ENCODE results near the gene FAM111A.

The FAM111A gene

GRCh38 chr11:59173964-59174663 lies 31.5 kb downstream of the FAM111A start:
- in situ Hi-C loops (cut with HindIII; ENCODE audit: low pct_ligation_motif_present, low pct_unique_long_range_greater_than_20kb, low sequenced_read_pairs): no loop called here
- no peak for DNase-seq

GRCh38 chr11:59174664-59175033 lies 32.0 kb downstream of the FAM111A start:
- in situ Hi-C loops (cut with HindIII; ENCODE audit: low pct_ligation_motif_present, low pct_unique_long_range_greater_than_20kb, low sequenced_read_pairs): no loop called here
- DNase-seq: peak; percentile 2

GRCh38 chr11:59175091-59175501 lies 32.4 kb downstream of the FAM111A start:
- DNase-seq: no peak
- in situ Hi-C loops (cut with HindIII; ENCODE audit: low pct_ligation_motif_present, low pct_unique_long_range_greater_than_20kb, low sequenced_read_pairs): no loop called here

- in situ Hi-C loops (cut with HindIII; ENCODE audit: low pct_ligation_motif_present, low pct_unique_long_range_greater_than_20kb, low sequenced_read_pairs): no loop called here
- DNase-seq: no peak
Observed at GRCh38 chr11:59176330-59176729, 33.7 kb downstream of the FAM111A start.

- in situ Hi-C loops (cut with HindIII; ENCODE audit: low pct_ligation_motif_present, low pct_unique_long_range_greater_than_20kb, low sequenced_read_pairs): no loop called here
Observed at GRCh38 chr11:59178402-59178801, 35.7 kb downstream of the FAM111A start.

GRCh38 chr11:59179121-59179520 lies 36.5 kb downstream of the FAM111A start:
- no peak for DNase-seq
- in situ Hi-C loops (cut with HindIII; ENCODE audit: low pct_ligation_motif_present, low pct_unique_long_range_greater_than_20kb, low sequenced_read_pairs): no loop called here

More at GRCh38 chr11:59178402-59178801, 35.7 kb downstream of the FAM111A start:
- DNase-seq: no peak

GRCh38 chr11:59180168-59180776 lies 37.6 kb downstream of the FAM111A start:
- in situ Hi-C loops (cut with HindIII; ENCODE audit: low pct_ligation_motif_present, low pct_unique_long_range_greater_than_20kb, low sequenced_read_pairs): no loop called here
- DNase-seq: no peak

GRCh38 chr11:59180907-59181306 lies 38.3 kb downstream of the FAM111A start:
- in situ Hi-C loops (cut with HindIII; ENCODE audit: low pct_ligation_motif_present, low pct_unique_long_range_greater_than_20kb, low sequenced_read_pairs): no loop called here
- DNase-seq: no peak

- DNase-seq: no peak
- in situ Hi-C loops (cut with HindIII; ENCODE audit: low pct_ligation_motif_present, low pct_unique_long_range_greater_than_20kb, low sequenced_read_pairs): no loop called here
Observed at GRCh38 chr11:59181746-59182456, 39.2 kb downstream of the FAM111A start.

- in situ Hi-C loops (cut with HindIII; ENCODE audit: low pct_ligation_motif_present, low pct_unique_long_range_greater_than_20kb, low sequenced_read_pairs): no loop called here
Observed at GRCh38 chr11:59182457-59183151, 39.9 kb downstream of the FAM111A start.

GRCh38 chr11:59183771-59184170 lies 41.1 kb downstream of the FAM111A start:
- in situ Hi-C loops (cut with HindIII; ENCODE audit: low pct_ligation_motif_present, low pct_unique_long_range_greater_than_20kb, low sequenced_read_pairs): no loop called here
- DNase-seq: no peak

More at GRCh38 chr11:59182457-59183151, 39.9 kb downstream of the FAM111A start:
- DNase-seq: no peak

- in situ Hi-C loops (cut with HindIII; ENCODE audit: low pct_ligation_motif_present, low pct_unique_long_range_greater_than_20kb, low sequenced_read_pairs): no loop called here
- no peak for DNase-seq
Observed at GRCh38 chr11:59184691-59185339, 42.2 kb downstream of the FAM111A start.

GRCh38 chr11:59185386-59185945 lies 42.8 kb downstream of the FAM111A start:
- in situ Hi-C loops (cut with HindIII; ENCODE audit: low pct_ligation_motif_present, low pct_unique_long_range_greater_than_20kb, low sequenced_read_pairs): no loop called here
- no peak for DNase-seq

- in situ Hi-C loops (cut with HindIII; ENCODE audit: low pct_ligation_motif_present, low pct_unique_long_range_greater_than_20kb, low sequenced_read_pairs): no loop called here
Observed at GRCh38 chr11:59186130-59186594, 43.5 kb downstream of the FAM111A start.

GRCh38 chr11:59187035-59187434 lies 44.4 kb downstream of the FAM111A start:
- in situ Hi-C loops (cut with HindIII; ENCODE audit: low pct_ligation_motif_present, low pct_unique_long_range_greater_than_20kb, low sequenced_read_pairs): no loop called here
- DNase-seq: no peak

More at GRCh38 chr11:59186130-59186594, 43.5 kb downstream of the FAM111A start:
- DNase-seq: peak; percentile 25

GRCh38 chr11:59187587-59187986 lies 44.9 kb downstream of the FAM111A start:
- in situ Hi-C loops (cut with HindIII; ENCODE audit: low pct_ligation_motif_present, low pct_unique_long_range_greater_than_20kb, low sequenced_read_pairs): no loop called here
- DNase-seq: no peak

GRCh38 chr11:59188954-59189353 lies 46.3 kb downstream of the FAM111A start:
- in situ Hi-C loops (cut with HindIII; ENCODE audit: low pct_ligation_motif_present, low pct_unique_long_range_greater_than_20kb, low sequenced_read_pairs): no loop called here
- no peak for DNase-seq

GRCh38 chr11:59189986-59190385 lies 47.3 kb downstream of the FAM111A start:
- in situ Hi-C loops (cut with HindIII; ENCODE audit: low pct_ligation_motif_present, low pct_unique_long_range_greater_than_20kb, low sequenced_read_pairs): no loop called here
- no peak for DNase-seq
